HG03432 (cell line): ENCODE data around the gene ARHGAP21.
"Not testable (repeated sequence)": the region's sequence is repeated elsewhere in the genome, so short reads cannot be mapped to it uniquely, and the experiment has no call there.

ENCODE experiments used
- ATAC-seq: cut with Tn5 transposase; IDR thresholded peaks from one replicate; pipeline ENCODE4 v1.9.1; 2021; ENCODE audit warnings: mild to moderate bottlenecking, moderate library complexity; ENCODE audit not compliant: unreplicated experiment

The ARHGAP21 gene

DNA sequence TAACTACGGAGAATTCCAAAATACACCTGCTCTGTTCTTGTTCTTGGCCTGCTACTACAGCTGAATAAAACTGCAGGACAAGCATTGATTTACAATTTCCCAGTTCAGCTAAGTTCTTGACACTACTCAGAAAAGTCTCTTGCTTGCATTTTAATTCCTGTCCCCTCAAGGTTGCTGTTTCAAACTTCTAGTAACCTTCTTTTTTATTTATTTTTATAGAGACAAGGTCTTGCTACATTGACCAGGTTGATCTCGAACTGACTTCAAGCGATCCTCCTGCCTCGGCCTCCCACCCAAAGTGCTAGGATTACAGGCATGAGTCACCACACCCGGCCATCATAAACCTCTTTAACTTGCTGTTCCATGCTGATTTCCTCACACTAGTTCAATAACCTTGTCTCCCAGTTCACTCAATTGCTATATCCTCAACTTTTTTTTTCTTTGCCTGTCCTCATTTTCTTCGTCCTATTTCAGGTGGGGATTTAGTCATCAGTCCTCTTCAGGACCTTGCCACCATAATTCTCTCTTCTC lies 79.9 kb downstream of the ARHGAP21 start:
- ATAC-seq: no peak

DNA sequence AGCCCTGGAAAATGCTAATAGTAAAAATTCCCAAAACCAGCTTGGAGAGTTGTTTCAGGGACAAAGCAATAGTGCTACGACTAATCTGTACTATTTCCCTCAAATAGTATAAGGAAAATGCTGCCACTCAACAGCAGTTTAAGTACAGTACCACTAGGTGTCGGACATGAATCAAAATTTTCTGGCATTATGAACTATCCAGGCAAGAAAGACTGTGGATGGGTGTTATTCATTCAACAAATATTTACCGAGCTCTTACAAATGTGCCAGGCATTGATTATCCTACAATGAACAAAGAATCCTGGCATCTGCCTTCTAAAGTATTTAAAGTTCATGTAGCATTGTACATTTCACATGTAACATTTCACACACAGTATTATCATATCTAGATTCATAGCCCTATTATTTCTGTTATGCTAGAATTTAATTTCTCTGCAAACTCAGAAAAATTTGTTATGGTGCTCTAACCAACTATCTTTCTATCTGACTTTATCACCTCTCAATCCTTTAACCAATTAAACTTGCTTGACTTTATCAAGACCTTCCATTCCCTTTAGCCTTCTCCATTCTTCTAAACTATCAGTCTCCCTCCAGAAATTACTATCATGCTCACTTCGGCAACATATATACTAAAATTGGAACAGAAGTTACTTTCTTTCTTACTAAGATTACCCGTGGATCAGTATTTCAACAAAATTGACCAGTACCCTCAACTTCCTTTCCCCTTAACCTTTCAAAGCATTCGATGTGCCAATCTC lies 80.6 kb downstream of the ARHGAP21 start:
- peak; percentile 82 for ATAC-seq

DNA sequence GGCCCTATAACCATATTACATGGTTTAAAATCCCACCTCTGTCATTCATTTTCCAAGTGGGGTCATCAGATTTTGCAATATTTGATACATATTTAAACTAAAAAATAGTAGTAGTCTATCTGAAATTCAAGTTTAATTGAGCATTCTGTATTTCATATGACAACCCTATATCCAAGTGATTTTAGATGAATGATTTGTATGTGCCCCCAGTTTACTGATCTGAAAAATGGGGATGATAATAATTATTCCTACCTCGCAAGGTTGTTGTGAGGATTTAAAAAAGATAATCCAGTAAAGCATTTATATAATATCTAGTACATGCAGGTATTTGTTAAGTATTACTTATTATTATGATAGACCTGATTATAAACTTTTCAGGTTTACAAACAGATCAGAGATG lies 84.6 kb downstream of the ARHGAP21 start:
- ATAC-seq: no peak

DNA sequence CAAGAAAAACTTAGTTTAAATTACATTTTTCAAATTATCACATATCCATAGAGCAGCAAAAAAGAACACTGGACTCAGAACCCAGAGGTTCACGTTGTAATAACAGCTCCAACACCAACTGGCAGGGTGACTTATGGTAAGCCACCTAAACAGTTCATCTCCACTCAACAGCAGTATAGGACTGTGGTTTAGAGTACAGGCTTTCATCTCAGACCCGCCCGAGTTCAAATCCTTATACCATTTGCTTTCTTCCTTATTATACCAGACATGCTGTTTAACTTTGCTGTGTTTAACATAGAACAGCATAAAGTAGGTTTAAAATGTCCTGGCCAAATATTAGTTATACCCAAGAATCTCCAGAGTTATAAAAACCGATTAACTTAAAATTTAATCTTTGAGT lies 97.9 kb downstream of the ARHGAP21 start:
- ATAC-seq: no peak

DNA sequence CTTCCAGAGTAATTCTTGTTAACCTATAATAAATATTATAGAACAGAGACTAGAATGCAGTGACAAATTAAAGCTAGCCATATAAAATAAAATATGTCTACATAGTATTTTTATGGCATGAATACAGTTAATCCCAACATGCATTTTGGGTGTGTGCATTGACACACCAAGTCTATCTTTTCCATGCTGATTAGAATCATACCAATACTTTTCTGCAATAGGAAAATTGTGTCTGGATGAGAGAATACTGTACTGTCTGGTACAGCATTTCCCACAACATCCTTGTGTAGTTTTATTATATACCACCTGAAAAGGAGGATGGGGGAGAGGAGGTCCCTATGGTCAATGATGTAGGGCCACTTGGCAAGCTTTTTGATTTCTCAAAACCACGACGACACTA lies 100.3 kb downstream of the ARHGAP21 start:
- ATAC-seq: peak; percentile 5

DNA sequence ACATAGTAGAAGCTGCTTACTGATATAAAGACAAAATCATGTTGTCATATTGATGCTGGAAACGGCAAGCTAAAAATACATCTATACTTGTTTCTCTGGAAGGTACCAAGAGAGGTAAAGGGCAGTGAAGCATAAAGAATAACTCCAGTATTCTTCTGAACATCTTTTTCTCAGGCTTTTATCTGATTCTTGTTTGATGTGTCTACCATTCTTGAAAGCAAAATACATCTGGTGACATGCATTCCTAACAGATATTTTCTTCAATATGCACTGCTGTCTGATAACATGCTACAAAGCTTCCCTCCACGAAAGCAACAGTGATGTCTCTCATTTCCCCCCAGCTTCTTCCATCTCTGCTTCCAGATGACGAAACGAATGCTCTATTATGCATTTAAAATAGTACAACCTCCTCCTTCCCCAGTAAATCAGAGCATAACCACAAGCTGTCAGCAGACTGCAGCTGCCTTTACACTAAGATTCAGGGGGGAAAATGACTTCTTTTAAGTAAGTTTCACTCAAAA lies 100.8 kb downstream of the ARHGAP21 start:
- peak; percentile 68 for ATAC-seq

DNA sequence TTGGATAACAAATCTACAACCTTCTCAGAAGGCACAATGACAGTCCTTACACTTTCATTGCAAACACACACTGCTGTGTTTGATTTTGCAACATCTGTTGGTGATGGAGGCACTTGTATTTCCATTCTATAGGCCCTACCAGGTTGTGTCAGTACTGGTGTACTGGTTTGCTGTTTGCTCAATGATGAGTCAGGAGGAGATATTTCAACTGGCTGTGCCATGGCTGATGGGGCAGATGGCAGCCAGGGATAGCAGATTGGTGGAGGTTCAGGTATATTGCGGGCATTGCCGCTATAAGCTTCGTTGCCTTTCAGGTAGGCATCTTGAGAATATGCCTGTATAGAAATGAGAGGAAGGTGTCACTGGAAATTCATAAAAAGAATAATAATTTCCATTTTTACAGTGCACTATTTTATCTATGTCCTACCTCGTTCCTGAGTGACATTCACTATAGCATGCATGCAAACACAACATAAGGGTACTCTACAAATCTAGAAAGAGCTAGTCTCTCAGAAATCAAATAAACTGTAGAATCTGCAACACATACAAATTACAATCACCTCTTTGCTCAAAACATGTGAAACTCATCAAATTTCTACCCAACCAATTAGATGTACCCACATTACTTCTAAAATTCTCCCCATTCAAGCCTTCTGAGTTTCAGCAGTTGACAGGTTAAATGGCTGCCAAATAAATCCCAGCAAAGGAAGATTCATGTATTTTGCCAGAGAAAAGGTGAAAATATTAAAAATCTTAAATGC lies 102.5 kb downstream of the ARHGAP21 start:
- ATAC-seq: not testable (repeated sequence)

DNA sequence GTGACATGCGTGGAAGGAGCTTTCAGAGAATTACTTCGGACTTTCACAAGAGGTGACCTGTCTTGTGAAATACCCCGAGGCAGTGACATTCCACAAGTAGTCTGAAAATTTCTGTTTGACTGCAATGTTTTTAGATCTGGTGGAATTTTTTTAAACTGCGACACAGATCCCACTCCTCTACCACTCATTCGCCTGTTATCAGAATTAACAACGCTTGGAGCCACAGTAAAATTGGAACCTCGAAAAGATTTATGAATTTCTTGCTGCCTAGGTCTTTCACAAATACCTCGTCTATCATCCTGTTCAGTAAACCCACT lies 103.7 kb downstream of the ARHGAP21 start:
- ATAC-seq: not testable (repeated sequence)

DNA sequence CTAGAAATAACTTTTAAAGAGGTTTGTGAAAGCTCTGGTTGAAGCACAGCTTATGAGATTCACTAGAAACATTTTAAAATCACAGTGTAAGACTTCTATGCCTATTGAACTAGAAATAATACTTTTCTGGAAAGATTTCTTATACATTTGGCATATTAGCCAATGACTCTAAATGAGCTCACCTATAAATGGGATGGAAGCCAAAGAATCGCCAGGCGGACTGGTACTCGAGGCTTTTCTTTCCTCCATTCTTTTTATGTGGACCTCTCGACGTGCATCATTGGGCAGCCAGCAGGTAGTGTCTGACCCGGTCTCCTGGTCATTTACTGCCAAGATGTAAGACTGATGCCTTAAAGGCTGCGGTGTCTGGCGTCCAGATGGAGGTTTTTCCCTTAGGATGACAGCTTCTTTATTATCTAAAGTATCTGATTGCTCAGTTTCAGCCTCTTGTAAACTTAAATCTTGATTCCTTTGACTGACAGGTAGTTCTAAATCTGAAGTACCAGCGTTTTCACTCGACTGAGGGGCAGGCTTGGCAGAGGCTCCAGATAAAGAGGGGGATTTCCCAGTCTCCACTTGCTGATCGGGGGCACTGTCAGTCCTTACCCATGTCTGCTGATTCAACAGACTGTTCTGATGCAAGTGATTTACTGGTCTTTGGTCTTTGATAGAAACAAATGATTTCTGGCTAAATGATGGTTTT lies 104.2 kb downstream of the ARHGAP21 start:
- not testable (repeated sequence) for ATAC-seq

DNA sequence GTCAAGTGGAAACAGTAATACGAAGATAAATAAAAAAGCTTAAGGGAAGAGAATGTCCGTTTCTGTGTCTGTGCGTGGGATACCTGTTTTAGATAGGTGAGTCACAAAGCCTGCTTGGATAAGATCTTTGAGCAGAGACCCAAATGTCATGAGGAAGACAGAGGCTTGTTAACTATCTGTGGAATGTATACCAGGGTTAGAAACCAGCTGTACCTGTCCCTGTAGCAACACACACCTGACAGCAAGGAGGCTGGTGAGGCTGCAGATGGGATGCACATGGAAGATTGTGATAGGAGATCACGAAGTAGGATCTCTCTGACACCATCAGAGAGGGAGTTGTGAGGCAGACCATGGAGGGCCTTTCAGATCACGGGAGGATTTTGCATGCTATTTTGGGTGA lies 105.3 kb downstream of the ARHGAP21 start:
- no peak for ATAC-seq

DNA sequence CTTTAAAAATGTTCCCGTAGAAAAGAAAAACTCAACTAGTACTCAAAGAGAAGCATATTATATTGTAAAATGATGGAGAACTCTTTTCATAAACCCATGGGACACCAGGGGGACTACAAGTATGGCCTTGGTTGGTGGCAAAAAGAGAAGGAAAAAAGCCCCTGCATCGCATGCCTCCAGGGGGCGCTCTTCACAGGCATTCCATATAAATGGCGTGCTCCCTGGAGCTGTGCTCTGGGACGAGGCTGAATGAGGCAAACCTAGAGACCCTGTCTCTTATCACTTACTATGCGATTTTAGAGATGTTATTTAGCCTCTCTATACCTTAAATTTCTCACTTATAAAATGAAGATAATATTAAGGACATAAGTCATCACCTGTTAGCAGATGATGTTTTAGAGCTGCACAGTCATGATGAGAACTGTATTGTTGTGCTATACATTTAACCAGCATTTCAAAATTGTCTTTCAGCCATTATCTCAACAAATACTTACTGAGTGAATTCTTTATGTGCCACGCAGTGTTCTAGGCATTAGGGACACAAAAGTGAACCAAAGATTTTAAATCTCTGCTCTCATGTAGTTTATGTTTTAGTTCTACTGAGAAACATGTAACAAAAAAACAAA lies 105.8 kb downstream of the ARHGAP21 start:
- ATAC-seq: peak; percentile 63

DNA sequence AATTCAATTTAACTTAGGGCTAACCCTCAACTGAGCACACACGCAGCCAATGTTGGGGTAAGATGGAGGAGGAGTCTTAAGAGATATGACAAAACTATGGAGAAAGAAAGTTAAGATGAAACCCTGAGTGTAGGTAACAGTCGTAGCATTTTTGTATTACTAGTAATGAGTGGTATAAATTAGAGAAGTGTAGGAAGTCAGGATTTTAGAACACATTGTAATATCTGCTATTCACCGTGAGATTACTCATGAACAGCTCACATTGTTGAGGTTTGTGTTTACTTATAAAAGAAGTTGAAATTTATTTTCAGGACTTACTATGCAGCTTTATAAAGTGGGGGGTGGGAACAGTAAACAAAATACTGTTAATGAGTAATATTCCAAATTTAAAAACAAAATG lies 107.2 kb downstream of the ARHGAP21 start:
- no peak for ATAC-seq

DNA sequence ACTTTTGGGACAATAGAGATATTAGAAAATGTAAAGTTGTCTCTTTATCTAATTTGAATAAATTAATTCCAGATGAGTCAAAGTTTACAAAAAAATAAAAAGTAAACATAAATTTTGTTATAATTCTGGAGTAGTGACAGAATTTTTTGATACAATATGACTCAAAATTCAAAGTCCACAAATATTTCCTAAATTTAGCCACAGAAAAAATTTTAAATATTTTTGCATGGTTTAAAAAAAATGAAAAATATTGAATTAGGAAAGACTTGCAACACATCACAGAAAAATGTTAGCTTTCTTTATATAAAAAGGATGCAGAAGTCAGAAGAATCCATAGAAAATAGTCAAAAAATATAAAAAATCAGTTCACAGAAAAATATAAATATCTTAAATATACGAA lies 117.7 kb downstream of the ARHGAP21 start:
- ATAC-seq: no peak

DNA sequence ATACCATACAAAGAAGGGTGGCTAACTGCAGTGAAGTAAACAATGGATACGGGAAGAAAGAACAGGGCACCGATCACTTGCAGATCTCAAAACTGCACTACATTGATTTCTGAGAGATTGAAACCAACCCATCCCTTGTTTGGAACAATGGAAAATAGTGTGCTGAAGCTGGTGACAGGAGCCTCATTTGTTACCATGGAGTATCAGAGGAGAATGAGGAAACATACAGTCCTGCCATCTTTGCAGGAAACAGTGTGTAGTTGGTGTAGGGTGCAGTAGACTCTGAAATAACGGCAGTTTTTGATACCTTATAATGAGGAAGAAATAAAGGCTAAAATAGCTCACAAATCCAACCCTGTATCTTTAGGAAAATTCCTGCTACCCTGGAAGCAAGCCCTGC lies 118.5 kb downstream of the ARHGAP21 start:
- ATAC-seq: no peak

DNA sequence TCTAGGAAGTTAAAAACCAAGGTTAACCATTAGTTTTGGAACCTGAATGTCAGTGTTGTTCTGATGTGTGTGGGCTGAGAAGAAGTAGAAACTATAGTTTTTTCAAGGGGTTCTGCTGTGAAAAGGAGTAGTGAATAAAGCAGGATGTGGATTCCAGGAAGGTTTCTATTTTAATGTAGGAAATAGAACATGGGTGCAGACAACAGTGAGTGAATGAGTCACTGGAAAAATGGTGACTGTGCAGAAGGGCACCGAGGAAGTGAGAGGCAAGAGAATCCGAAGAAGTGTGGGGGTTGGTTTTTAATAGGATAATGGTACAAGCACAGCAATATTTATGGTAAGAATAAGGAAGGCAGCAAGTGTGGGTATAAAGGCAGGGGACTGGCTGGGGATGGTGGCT lies 120.4 kb downstream of the ARHGAP21 start:
- no peak for ATAC-seq

DNA sequence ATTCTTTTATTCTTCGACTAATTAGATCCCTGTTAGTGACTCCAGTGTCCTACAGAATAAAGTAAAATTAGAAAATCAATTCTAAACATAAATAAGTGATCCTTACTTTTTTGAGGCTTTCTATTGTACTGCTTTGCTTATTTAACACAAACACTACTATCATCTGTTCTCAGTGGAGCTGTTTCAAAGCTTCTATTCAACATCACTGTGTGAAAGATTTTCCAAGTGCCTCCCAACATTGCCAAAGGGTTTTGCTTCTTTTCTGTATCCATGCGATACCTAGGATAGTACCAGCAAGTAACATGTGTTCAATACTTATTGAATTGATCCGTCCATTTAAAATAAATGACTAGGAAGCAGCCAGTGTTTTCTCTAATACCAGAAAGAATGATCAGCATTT lies 125.7 kb downstream of the ARHGAP21 start:
- no peak for ATAC-seq

DNA sequence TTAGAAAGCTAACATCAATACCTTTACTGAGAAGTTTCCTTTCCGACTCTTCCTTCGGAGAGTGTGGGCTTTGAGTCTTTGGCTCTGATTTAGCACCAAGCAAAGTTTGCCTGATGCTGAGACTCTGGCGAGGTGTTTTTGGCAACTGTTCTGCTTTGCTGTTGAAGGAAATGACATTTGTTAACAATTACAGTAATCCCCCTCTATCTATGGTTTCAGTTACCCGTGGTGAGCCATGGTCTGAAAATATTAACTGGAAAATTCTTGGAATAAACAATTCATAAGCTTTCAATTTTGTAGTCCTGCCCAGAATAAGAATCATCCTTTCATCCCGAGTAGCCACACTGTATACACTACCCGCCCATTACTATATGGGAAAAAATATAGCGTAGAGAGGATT lies 126.3 kb downstream of the ARHGAP21 start:
- no peak for ATAC-seq

DNA sequence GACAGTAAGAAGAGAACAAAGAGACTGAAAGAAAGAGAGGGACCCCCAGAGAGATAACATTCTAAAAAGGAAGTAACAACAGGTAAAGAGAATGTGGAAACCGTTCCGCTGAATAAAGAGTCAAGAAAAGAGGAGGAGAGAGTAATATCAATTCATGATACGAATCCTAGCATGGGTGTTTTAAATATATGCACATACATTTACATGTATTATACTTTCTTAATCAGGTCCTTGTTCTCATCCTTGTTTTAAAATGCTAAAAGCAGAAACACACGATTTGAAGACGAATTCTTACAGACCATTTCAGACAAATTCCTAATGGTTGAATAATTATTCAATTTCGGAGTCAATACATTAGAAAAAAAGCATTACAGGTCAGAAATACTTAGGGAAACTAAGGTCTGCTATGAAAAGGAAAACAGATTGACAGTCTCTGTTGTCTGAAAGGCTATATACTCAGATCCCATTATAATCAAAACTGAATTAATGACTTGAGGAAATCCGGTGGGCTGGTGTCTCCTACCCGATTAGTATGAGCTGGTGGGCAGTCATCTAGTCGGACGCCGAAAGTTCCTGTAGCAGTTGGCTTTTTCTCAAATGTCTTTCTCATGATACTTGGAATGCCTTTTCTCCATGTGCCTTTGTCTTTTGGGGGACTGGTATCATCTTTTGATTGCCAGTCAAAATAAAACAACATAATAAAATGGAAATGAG lies 127.3 kb downstream of the ARHGAP21 start:
- no peak for ATAC-seq

DNA sequence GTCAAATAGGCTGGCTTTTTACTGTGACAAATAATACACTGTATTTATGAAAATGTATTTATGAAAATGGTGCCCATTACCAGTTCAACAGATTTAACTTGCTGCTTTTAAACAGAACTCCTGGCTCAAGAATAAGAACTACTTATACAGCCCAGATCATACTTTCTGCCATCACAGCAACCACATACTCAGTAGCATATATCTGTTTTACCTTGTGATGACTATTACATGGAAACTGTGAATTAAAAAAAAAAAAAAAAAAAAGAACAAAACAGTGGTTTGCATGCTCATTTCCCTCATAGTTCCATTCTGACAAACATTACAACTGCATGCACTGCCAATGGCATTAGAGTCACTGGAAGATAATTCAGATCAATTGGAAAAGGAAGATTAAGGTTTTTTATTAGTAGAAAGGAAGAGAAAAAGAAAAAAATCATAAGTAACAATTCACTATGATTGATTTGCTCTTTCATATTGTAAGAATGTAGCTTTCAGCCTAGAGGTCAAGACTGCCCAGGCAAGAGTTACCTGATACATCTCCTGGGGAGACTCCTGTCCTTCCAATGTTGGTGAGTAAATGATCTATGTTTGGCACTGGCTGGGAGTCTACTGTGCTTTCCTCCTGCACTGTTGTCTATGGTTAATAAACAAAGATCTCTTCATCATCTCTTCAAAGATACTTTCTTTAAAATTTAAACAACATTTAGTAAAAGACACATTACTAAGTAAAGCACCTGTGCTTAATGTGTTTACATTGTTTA lies 132.8 kb downstream of the ARHGAP21 start:
- ATAC-seq: no peak

DNA sequence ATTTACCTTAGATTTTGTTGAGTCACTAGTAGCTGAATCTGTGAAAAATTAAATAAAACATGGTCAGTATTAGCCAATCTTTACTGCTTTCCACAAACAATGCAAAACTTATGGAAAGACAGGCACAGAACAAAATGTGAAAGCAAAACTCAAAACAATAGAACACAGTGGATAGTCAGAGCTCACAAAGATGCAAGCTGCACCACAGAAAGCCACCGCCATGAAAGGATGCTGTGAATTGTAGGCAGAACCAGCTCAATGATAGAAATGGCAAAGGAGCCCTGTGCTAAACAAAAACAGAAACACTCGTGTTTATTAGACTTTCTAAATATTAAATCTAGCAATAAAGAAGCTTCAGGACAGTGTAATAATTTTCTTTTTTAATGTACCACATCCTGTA lies 134.4 kb downstream of the ARHGAP21 start:
- no peak for ATAC-seq
